SKM-1 treated with dmso at 0.1 percent for 144 hours (cell line): ENCODE data around the gene UNC45B.
A peak's percentile ranks its signal among the peaks of the same experiment; 100 is the strongest.
"Not testable (repeated sequence)": the region's sequence is repeated elsewhere in the genome, so short reads cannot be mapped to it uniquely, and the experiment has no call there.

Experiments
- DNase-seq: peaks from one replicate; lab custom pipeline; 2025; ENCODE audit not compliant: unreplicated experiment; lab: John Stamatoyannopoulos, UW

Gene UNC45B, protein sequence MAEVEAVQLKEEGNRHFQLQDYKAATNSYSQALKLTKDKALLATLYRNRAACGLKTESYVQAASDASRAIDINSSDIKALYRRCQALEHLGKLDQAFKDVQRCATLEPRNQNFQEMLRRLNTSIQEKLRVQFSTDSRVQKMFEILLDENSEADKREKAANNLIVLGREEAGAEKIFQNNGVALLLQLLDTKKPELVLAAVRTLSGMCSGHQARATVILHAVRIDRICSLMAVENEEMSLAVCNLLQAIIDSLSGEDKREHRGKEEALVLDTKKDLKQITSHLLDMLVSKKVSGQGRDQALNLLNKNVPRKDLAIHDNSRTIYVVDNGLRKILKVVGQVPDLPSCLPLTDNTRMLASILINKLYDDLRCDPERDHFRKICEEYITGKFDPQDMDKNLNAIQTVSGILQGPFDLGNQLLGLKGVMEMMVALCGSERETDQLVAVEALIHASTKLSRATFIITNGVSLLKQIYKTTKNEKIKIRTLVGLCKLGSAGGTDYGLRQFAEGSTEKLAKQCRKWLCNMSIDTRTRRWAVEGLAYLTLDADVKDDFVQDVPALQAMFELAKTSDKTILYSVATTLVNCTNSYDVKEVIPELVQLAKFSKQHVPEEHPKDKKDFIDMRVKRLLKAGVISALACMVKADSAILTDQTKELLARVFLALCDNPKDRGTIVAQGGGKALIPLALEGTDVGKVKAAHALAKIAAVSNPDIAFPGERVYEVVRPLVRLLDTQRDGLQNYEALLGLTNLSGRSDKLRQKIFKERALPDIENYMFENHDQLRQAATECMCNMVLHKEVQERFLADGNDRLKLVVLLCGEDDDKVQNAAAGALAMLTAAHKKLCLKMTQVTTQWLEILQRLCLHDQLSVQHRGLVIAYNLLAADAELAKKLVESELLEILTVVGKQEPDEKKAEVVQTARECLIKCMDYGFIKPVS

DNA sequence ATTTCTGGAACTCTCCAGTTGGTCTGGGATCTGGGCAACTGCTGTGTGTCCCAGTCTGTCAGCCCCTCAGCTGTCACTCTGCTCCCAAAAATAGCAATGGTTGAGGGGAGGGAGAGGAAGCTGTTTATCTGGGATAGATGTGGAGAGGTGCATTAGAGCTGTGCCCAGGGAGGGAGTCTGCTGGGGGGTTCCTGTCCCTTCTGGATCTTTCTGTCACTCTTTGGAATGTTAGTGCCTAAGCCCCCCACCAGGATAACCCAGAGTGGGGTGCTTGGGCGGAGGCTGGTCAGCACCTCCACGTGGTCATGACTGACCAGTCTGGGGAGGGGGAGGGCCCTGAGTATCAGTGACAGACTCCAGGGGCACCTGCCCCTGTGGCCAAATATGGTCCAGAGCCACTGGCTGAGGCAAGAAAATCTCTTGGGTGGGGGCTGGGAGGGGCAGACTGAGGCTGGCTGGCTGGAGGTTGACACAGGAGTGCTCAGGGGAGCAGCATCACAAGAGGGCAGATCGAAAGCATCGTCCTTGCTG lies at the start of gene UNC45B:
Gene UNC45B, plus strand, starts transcription at position 443 of the 531 bp plus-strand sequence. CDS start 447 bp downstream, outside the sequence.
- DNase-seq = no peak

DNA sequence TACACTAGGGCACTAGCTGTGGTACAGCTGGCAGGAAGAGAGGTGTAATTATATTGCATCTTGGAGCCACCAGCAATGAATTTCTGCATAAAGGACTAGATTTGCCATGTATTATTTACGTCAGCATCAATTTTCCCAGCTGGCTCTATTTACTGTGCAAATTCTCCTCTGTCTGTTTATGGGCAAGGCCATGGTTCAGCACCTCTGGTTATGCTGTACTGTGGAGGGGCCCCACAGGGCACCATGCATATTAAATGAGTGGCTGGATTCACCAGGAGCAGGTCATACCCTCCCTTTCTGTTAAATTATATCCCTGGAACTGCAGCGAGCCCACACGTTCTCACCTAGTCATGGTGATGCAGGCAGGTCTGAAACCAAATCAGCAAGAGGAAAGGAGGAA lies 47.7 kb upstream of the UNC45B start:
- DNase-seq = no peak

DNA sequence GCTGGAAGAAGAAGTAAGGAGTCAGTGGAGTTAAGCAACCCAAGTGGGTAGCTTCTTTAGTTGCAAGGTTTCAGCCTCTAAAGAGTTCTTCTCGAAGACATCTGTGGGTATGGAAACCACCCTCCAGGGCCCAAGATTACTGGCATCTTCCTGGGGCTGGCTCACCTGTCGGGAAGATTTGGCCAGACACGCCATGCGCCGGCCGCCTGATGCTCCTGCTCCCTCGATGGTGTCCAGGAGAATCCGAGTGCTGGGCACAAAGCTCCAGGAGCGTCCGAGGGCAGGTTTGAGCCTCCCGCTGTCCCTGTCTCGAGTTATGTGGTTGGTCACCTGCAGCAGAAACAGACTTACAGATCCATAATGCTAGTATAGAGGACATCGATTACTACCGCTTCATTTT lies 46.6 kb upstream of the UNC45B start:
- no peak for DNase-seq

DNA sequence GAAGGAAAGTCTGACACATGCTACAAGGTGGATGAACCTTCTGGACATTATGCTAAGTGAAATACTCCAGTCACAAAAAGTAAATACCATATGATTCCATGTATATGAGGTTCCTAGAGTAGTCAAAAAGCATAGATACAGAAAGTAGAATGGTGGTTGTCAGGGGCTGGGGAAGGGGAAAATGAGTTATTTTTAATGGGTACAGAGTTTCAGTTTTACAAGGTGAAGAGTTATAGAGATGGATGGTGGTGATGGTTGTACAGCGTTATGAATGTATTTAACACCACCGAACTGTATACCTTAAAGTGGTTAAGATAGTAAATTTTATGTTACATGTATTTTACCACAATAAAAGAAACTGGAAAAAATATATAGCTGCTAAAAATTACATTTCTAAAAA lies 45.9 kb upstream of the UNC45B start:
- no peak for DNase-seq

DNA sequence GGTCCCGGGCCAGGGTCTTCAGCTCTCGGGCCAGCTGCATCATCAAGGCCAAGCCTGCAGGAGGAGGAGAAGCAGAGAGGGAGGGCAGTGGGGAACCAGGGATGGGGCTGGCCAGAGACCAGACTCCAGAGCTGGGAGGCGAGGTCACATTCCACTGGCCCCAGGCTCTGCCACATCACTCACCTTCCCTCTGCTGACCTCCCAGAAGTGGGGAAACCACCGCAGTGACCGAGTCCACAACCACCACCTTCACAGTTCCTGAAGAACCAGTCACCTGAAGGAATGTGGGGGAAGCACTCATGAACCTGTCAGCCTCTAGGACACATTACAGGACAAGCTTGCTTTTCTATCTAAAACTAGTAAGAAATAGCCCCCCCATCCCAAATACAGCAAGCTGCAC lies 44.3 kb upstream of the UNC45B start:
- DNase-seq = no peak

DNA sequence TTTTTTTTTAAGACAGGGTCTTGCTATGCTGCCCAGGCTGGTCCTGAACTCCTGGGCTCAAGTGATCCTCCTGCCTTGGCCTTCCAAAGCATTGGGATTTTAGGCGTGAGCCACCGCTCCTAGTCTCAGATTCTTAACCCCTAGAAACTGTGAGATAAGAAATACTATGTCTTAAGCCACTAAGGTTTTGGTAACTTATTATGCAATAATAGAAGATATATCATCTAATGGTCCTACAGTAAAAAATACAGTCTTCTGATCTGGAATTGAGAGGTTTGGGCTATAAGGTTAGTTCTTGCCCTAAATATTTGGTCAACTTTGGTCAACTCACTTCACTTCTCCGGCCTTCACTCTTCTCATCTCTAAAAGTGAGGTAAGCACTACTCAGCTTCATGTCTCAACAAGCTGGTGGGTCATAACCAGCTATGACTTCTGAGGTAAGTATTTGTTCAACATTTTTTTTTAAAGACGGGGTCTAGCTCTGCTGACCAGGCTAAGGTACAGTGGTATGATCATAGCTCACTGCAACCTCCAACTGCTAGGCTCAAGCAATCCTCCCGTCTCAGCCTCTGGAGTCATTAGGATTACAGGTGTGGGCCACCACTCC lies 42.7 kb upstream of the UNC45B start:
- no peak for DNase-seq

DNA sequence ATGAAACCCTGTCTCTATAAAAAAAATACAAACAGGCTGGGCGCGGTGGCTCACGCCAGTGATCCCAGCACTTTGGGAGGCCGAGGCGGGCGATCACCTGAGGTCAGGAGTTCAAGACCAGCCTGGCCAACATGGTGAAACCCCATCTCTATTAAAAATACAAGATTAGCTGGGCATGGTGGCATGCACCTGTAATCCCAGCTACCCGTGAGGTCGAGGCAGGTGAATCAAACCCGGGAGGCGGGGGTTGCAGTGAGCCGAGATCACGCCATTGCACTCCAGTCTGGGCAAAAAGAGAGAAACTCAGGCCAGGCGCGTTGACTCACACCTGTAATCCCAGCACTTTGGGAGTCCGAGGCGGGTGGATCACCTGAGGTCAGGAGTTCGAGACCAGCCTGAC lies 36.8 kb upstream of the UNC45B start:
- DNase-seq = not testable (repeated sequence)

DNA sequence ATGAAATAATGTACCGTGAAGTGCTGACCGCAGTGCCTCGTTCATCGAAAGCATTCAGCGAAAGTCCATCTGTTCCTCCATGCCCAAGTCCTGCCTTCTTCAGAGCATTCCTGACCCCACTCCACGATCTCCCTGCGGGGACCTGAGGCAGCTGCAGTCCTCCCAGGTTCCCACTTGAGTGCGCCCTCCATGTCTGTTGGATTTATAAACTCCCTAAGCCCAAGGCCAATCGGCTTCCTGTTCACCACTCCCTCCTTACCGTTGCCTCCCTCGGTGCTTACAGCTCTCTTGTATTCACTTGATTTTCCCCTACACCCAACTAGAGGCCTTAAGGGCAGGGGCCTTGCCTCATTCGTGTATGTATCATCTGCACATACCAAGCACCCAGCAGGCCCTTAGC lies 30.8 kb upstream of the UNC45B start:
- DNase-seq = no peak

DNA sequence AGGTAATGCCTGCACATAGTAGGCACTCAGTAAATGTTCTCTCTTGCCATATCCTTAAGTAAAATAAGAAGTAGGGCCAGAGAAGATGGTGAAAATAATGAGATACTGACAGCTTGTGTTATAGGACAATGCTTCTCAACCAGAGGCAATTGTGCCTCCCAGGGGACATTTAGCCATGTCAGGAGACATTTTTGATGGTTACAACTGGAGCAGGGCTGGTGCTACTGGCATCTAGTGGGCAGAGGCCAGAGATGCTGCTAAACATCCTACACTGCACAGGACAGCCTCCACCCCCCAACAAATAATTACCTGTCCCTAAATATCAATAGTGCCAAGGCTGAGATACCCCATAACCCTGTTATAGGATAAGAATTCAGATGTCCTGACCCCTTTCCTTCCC lies 29.6 kb upstream of the UNC45B start:
- no peak for DNase-seq

DNA sequence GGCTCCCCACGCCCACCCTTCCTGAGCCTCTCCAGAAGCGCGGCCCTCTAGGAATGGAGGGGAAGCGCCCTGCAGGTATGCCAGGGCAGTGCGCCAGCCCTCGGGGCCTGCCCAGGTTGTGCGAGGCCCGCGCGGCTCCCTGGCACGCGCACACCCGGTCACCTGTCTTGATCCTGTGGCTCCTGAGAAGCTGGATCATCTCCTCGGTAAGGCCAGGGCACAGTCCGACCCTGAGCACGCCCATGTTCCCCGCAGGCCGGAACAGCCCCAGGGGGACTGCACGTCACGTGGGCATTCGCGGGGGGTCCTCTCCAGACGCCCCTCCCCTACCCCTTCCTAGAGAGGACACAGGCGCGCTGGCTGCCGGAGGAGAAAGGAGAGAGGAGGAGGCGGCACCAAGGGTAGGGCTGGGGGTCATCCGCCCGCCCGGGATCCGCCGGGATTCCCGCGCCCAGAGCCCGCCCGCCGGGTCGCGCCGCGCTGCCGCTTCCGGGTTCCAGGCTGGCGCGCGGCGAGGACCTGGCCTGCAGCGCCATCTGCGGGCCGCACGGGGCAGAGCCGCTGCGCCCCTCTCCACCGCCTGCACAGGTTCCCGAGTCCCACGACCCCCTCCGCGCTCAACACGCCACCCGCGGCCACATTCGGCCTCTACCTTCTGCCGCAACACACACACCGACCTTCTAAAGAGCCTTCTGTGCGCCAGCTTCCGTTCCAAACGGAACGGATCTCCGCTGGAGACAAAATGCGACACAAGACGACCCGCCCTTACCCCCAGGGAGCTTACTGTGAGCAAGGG lies 28.0 kb upstream of the UNC45B start, which contains the start of gene RAD51D:
Gene RAD51D, minus strand, starts transcription at position 491 of the 796 bp plus-strand sequence. Its CDS starts 247 bp downstream, at position 244.
- peak; percentile 73 for DNase-seq

DNA sequence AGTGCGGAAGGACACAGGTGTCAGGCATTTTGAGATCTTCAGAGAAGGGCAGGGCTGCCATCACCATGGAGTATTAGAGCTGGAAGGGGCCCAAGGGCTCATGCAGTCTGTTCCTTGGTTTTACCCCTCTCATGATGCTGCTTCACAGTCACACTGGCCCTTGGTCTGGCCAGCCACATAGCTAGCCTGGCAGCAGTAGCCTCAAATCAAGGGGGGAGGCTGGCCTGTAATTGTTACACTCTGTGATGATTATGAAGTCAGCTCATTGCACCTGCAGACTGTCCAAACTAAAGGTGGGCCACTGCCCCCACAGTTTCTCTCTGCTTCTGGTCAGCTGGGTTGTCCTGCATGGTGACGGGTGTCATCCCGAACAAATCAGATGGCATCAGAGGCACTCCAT lies 26.3 kb upstream of the UNC45B start, which contains the start of gene FNDC8:
Gene FNDC8, plus strand, starts transcription at position 301 of the 400 bp plus-strand sequence. Its CDS starts 79 bp downstream, at position 380.
- DNase-seq = no peak

DNA sequence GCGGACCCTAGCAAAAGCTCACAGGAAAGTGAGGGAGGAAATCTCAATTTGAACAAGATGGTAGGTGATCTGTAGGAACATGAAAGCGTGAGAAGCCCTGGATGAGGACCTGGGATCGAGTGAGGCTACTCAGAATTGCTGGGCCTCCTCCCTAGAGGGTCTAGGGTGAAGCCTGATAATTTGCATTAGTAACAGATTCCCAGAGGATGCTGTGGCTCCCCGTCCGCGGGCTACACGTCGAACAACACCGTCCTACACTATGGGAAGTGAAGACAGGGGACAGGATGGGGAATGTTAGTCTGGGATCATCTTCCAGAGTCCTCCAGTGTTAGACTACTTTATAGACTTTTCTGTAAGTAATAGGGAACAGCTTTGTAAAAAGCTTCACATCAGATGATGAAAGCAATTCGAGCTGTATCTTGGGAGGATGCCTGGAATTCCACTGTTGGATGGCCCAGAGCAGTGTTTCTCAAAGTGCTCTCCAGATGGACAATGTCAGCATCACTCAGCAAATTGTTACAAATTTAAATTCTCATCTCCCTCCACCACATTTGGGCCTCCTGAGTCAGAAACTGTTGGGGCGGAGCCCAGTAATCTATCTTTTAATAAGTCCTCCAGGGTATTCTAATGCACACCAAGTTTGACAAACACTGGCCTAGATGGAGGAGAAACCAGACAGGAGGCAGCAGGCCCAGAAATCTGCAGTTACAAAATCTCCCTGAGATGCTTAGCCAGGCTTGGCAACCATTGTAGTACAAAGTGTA lies 19.7 kb upstream of the UNC45B start:
- DNase-seq = no peak

DNA sequence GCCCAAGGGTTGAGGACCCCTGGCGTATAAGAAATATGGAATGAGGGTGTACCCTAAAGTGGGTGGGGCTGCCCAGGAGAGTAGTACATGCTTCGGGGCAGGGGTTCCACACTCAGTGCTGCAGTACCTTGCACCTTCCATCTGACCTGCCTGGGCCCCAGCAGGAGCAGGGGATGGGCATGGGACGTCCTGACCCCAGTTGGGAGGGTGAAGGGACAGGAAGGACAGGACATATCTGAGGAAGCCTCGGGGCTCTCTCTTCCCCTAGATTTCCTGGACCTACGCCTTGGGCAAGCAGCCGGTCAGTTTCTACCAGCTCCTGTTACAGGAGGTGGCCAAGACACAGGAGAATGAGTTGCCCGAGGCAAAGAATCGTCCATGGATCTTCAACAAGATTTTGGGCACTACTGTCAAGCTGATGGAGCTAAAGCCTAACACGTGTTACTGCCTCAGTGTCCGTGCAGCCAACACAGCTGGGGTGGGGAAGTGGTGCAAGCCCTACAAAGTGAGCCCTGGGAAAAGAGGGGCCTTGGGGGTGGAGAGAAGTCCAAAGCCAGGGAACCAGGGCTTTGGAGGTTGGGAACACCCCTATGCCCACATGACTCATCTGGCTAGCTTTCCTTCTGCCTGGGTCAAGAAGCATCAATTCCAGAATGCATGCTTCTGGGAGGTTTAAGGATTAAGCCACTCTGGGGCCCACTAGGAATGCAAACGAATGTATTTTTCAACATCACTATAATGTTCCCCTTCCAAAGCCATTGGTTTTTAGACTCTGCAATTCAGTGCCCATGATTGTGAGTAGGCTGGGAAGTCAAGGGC lies 18.3 kb upstream of the UNC45B start:
- no peak for DNase-seq

DNA sequence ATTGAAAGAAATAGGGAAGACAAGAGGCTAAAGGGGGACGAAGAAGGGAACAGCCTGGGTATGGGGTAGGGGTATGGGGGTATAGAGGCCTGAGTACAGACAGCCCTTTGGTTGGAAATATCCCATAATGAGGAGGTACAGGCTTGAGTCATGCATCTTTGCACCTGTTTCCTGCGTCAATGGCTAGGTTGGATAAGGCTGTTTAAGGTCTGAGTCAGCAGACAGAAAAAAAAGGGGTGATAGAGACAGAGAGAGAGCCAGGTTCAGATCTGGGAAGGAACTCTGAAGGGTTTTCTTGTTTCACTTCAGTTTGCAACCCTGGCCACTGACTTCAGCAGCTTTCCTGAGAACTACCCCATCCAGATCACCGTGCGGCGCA lies 17.7 kb upstream of the UNC45B start:
- no peak for DNase-seq

DNA sequence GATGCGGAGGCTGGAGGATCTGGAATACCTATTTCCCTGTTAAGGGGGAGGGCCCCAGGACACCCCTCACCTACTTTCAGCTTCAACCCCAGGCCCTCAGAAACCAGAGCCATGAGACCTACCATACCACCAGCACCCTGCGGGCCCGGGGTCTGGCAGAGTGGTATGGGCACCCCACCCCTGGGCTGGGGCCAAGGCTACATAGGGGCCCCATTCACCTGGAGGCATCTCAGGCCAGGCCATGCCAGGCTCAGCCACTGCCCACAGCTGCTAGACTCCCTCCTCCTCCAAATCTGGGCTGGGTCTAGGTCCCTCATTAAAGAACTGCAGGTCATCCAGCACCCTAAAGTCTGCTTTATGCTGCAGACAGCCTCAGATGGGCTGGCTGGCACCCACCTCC lies 17.2 kb upstream of the UNC45B start:
- no peak for DNase-seq

DNA sequence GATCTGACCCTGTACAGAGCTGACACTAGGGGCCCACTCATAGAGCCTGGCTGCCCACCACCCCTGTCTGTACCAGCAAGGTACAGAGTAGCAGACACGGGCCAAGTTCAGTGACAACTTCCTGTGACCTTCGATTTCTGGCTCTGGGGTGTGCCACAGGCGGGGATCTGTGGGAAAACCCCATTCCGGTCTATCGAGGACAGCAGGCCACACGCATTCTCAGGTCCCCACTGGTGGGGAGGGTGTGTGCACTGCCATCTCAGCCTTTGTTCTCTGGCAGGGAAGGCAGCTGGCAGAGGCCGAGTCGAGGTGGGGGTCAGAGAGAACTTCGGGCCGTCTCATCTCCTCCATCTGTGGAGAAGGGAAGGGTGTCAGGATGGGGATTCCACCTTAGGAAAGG lies 15.5 kb upstream of the UNC45B start:
- no peak for DNase-seq

DNA sequence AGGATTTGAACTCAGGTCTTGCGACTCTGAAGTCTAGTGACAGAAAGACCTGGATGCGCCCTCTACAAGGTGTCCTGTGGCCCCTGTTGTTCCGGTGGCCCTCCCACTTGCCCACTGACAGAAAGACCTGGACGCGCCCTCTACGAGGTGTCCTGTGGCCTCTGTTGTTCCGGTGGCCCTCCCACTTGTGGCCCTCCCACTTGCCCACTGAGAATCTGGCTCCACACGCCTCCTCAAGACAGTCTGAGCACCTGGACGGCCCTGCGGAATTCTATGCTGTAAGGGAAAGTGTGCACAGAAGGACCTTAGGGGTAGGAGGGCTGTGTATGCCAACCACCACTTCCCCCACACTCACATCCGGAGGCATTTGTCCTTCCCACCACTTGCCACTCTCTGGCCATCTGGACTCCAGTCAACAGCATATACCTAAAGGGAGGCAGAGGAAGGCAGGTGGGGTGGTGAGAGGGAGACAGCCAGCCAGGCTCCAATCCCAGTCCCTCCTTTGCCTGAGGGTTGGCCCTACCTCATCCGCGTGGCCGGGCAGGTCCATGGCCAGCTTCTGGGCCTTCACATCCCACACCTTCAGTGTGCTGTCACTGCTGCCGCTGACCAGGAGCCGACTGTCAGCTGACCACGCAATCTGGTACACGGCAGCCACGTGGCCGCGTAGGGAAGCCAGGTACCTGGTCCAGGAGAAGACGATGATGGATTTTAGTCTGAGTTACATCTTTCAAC lies 14.6 kb upstream of the UNC45B start:
- no peak for DNase-seq

DNA sequence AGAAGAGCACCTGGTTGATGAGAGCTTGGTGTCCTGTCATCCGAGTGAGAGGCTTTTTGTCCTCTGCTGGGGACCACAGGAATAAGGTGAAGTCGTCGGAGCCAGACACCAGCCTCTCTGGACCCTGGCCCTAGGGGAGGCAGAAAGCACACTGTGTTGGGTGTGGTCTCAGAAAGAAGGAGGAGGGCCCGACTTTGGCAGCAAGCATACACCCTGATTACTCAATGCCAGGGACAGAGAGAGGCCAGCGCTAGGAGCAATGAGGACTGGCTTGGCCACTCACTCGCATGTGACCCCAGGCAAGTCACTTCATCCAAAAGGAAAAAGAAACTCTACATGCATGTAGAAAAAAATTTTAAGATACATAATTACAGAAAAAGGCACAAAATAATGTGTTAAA lies 12.3 kb upstream of the UNC45B start:
- no peak for DNase-seq
